ENCODE data around the gene ACSL5.

DNA sequence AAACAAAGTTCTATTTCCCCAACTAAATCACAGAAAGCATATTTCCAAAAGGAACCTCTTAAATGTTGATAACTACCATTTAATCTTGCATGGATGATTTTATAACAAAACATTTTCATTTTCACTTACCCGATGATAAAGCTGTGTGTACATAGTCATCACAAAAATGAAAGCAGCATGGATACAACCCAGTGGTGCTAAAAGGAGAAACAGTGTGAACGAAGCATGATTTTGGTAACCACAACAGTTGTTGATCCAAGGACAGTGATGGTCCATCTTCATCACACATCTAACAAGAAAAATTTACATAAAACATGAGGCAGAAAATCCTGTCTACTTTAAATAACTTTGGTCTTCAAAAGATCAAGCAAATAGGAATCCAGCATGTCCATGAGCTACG is 68.1 kb downstream of the ACSL5 start:
- TF ChIP-seq, protein P1, sequence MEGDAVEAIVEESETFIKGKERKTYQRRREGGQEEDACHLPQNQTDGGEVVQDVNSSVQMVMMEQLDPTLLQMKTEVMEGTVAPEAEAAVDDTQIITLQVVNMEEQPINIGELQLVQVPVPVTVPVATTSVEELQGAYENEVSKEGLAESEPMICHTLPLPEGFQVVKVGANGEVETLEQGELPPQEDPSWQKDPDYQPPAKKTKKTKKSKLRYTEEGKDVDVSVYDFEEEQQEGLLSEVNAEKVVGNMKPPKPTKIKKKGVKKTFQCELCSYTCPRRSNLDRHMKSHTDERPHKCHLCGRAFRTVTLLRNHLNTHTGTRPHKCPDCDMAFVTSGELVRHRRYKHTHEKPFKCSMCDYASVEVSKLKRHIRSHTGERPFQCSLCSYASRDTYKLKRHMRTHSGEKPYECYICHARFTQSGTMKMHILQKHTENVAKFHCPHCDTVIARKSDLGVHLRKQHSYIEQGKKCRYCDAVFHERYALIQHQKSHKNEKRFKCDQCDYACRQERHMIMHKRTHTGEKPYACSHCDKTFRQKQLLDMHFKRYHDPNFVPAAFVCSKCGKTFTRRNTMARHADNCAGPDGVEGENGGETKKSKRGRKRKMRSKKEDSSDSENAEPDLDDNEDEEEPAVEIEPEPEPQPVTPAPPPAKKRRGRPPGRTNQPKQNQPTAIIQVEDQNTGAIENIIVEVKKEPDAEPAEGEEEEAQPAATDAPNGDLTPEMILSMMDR (conservative IDR thresholded peaks at IDR 0.05 in 1 of 2, IDR thresholded peaks at IDR 0.05 in 1 of 2; ENCODE audit: low read depth in 1 of 2, low read length in 2 of 2): no peak
- no peak for TF ChIP-seq EZH2 (IDR thresholded peaks at IDR 0.05; ENCODE audit: low read length, missing control alignments)
